Ovary (tissue), 9 donors: Measurements from ENCODE around the gene POLA1. TPM values are rescaled to one million over a fixed set of nuclear protein-coding genes. Genes with fewer than 3 reads are reported as not detected.

Experiments used
- DNase-seq, 5 donors: peaks; one replicate each; pipeline ENCODE4 v3.0.0-alpha.2; 2019 to 2020
- H3K27ac ChIP-seq, 2 donors: fragments of 200-600 bp; one replicate each; pipeline versions ENCODE4 v1.5.1 to v1.8.0; 2019 to 2022
- H3K27me3 ChIP-seq: fragments of 200-600 bp; one replicate; pipeline ENCODE4 v1.8.0; 2022
- H3K36me3 ChIP-seq: fragments of 200-600 bp; sonication (generic); one replicate; pipeline ENCODE4 v1.5.1; 2019
- H3K4me1 ChIP-seq: one replicate; pipeline ENCODE4 v1.8.1; 2013; ENCODE audit warnings: mild to moderate bottlenecking, moderate library complexity; ENCODE audit not compliant: insufficient read depth
- H3K4me3 ChIP-seq: fragments of 200-600 bp; sonication (generic); one replicate; pipeline ENCODE4 v1.5.1; 2017
- H3K9me3 ChIP-seq, 2 donors: fragments of 200-600 bp in 1 of 2; sonication (generic) in 1 of 2; one replicate each; pipeline versions ENCODE4 v1.5.1 to v1.8.1; 2013 to 2019; ENCODE audit warnings: mild to moderate bottlenecking in 1 of 2, moderate library complexity in 1 of 2
- CTCF ChIP-seq, 3 donors: fragments of 450-650 bp in 2 of 3; fragments of 200-600 bp in 1 of 3; IDR thresholded peaks; one replicate each; pipeline versions ENCODE4 v1.5.1 to v1.8.0; 2016 to 2022; ENCODE audit warnings: antibody characterized with exemption in 3 of 3, mild to moderate bottlenecking in 1 of 3
- EP300 ChIP-seq: sonication (generic); formaldehyde crosslinking; IDR thresholded peaks from one replicate; pipeline ENCODE4 v1.6.1; 2017; ENCODE audit warnings: antibody characterized with exemption
- POLR2A ChIP-seq: fragments of 450-650 bp; IDR thresholded peaks from one replicate; pipeline ENCODE4 v1.6.1; 2017; ENCODE audit warnings: antibody characterized with exemption, mild to moderate bottlenecking, moderate library complexity
- WGBS, 3 donors: extraction: QIAGEN DNeasy Blood & Tissue Kit in 1 of 3; methylation state at CpG; one replicate each; pipeline versions ENCODE4 v1.1.5 to v1.1.7; 2013 to 2017; 5-methylcytosine and 5-hydroxymethylcytosine counted together
- intact Hi-C, 4 donors: fragments of 100-400 bp; cut with DNase I; formaldehyde crosslinking; loops; one replicate each; pipeline versions ENCODE4 v1.11.0 to v1.15.1; 2022 to 2023
- polyA plus RNA-seq, 2 donors: library from polyadenylated mRNA; stranded (reverse); fragments of 200-250 nt in 1 of 2; fragments of 350-450 nt in 1 of 2; fragmentation: Illumina TruSeq in 1 of 2; extraction: RNeasy Lipid Tissue Mini Kit (QIAGEN cat#74804) in 1 of 2; gene quantifications; one replicate each; pipeline ENCODE4 v1.2.3, GENCODE V29; 2013 to 2014
- total RNA-seq, 7 donors: library from RNA; depleted of rRNA in 2 of 7; stranded (reverse); fragments of >200 nt in 2 of 7; fragmentation: NEBNext Ultra II Directional in 3 of 7; extraction: Animal tissue kit (Norgen Biotek cat#: 25700) in 3 of 7; gene quantifications; one replicate each; pipeline versions ENCODE4 v1.1.0 to v1.2.4, GENCODE V29; 2016 to 2023
- donor health status: DM: no; HTN: no; CAD: no; lungs with moderate emphysema.
- donor health status: DM: no; HTN: no; CAD: no.
- donor health status: Bipolar disorder and iron deficiency.
- donor health status: DM: yes; HTN: yes; CAD: no.
- donor health status: DM: no; HTN: no; CAD: no.
- donor health status: DM: yes; HTN: yes; CAD: no.

POLA1 gene
- total and polyA plus RNA-seq, 9 donors: 5.9 to 20.2 (median 14.1) TPM

DNA sequence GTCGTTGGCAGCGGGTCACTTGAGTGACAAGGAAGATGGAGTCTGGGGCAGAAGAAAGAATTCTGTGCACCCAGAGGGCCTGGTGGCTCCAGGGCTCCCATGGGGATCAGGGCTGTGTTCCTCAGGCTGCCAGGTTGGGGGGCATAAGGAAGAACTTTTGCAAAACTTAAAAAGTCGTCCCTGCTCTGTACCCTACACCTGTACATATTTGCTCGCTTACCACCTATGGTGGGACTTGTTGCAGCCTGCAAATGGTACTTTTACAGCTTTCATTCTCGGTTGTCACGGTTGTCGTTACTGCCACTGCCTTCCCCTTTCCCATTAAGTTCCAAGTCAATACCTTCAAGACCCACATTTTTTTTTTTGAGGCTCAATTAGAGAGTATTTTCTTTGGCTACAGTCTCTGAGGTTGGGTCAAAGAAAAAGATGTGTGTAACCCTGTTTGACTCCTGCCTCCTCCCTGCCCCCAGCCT, 312.9 kb downstream of the POLA1 start:
- no peak for TF ChIP-seq EP300
- TF ChIP-seq POLR2A: no peak
- no peak for TF ChIP-seq CTCF (IDR thresholded peaks at IDR 0.05)
- H3K4me3 ChIP-seq: peak overlapping the region; percentile 10
- H3K36me3 ChIP-seq: no peaks in the 10 kb centered on the region
- H3K27me3 ChIP-seq: no peaks in the 10 kb centered on the region
- WGBS, 3 donors: 21 to 34% (median 29%) methylated on average over 7 of the region's 7 CpGs
- H3K27ac ChIP-seq: peak overlapping the region; percentile 93
- DNase-seq: no peak
- H3K4me1 ChIP-seq: no peaks in the 10 kb centered on the region
- peaks cover 0 to 3% of the 10 kb centered on the region in 2 donors for H3K9me3 ChIP-seq
- intact Hi-C loops: loop anchor here in 2 of 4 donors (10.0 kb wide), 2 partner anchors 132 to 162 kb away; no protein-coding TSS in a partner anchor

DNA sequence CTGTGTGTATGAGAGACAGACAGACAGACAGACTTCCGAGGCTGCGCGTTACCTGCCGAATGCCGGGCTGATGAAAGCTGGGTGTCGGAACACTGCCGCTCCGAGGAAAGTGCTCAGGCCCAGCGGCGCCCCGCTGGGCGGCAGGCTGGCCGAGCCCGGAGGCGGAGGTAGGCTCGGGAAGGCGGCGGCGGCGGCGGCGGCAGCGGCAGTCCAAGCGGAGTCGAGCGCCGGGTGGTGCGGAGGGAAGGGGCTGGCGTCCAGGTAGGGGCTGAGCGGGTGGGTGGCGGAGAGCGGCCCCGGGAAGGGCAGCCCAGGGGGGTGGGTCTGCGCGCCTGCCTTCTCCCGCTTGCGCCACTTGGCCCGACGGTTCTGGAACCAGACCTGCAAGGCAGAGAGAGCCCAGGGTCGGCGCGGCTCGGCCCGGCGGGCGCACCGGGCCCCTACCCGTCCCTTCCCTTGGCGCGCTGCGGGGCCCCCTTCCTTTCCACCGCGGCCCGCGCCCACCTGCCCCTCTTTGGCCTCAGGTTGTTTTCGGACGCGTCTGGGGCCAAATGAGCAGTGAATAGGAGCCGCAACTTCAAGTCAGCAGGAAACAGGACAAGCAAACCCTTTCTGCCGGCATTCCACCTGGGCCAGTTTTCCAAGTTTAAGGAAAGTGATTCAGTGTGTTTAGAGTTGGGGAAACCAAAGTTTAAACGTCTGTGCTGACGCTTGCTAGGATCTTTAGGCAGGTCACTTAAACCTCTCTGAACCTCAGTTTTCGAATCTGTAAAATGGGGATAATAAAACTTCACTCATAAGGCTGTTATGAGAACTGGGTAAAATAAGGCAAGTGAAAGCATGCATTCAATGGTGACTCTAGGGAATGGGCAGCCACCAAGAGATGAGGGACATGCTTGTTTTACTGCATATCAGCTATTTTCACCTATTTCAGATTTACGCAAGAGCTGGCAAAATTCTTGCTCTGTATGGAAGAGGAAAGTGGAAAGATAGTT, 313.6 kb downstream of the POLA1 start:
- intact Hi-C loops: loop anchor here in 2 of 4 donors (10.0 kb wide), 2 partner anchors 133 to 163 kb away; no protein-coding TSS in a partner anchor
- 21 to 33% (median 31%) methylated on average over 60 to 64 of the region's 64 CpGs for WGBS, 3 donors

GRCh38 chrX:25009407-25009806, 315.7 kb downstream of the POLA1 start:
- TF ChIP-seq POLR2A (no peak), EP300 (no peak), CTCF (IDR thresholded peaks at IDR 0.05) (no peak)
- H3K36me3 ChIP-seq: no peaks in the 10 kb centered on the region
- H3K4me1 ChIP-seq: no peaks in the 10 kb centered on the region
- no peak overlapping the region for H3K4me3 ChIP-seq
- 26 to 45% (median 35%) methylated on average over 7 of the region's 7 CpGs for WGBS, 3 donors
- H3K27me3 ChIP-seq: no peaks in the 10 kb centered on the region
- intact Hi-C loops: loop anchor here in 2 of 4 donors (10.0 kb wide), 2 partner anchors 135 to 165 kb away; no protein-coding TSS in a partner anchor
- peak overlapping the region; percentile 81 to 93 for H3K27ac ChIP-seq
- H3K9me3 ChIP-seq: peaks cover 0 to 3% of the 10 kb centered on the region in 2 donors
- no peak for DNase-seq

More for the DNA sequence above, 313.6 kb downstream of the POLA1 start:
- DNase-seq: peak; percentile 29 to 52 (median 48)
- H3K9me3 ChIP-seq: peaks cover 0 to 3% of the 10 kb centered on the region in 2 donors
- no peaks in the 10 kb centered on the region for H3K36me3 ChIP-seq
- peak overlapping the region; percentile 93 for H3K27ac ChIP-seq
- H3K4me1 ChIP-seq: no peaks in the 10 kb centered on the region
- no peaks in the 10 kb centered on the region for H3K27me3 ChIP-seq
- TF ChIP-seq CTCF (IDR thresholded peaks at IDR 0.05): no peak
- no peak for TF ChIP-seq POLR2A
- TF ChIP-seq EP300: no peak
- H3K4me3 ChIP-seq: peak overlapping the region; percentile 10

DNA sequence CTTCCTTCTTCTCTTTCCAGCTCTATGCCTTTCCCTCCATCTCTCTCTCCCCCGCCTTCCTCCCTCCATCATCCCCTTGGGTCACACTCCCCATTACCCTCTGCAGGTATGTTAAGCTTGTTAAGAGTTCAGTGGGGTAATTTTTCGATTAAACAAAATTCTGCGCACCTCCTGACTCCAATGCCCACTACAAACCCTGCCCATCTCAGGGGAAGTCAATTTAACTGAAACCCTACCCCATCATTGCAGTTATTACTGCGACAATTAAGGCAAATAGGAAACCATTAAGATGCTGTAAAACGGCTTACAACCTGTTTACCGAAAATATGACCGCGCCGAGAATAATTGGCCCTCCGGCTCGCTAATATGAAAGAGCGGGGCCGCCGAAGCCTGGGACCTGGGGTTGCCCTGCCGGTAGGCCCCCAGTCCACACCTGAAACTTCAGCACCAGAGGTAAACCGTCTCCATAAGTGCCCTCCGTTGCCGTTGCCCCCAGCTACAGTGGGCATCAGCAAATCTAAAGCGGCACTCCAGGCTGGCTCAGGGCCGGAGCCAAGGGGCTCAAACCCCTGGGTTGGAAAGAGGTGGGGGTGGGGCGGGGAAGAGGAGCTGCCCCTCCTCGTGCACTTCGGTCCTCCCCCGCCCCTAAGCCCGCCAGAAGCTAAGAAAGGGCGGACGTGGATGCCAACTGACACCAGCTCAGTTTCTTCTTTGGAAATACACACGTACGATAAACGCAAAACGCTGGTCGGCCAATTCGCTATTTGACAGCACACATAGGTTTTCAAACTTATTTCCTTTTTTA, 317.3 kb downstream of the POLA1 start:
- Histone ChIP-seq H3K9me3 (no peaks in the 10 kb centered on the region), H3K27ac (peak overlapping the region; percentile 81 to 93), H3K4me1 (no peaks in the 10 kb centered on the region), H3K36me3 (no peaks in the 10 kb centered on the region), H3K4me3 (peak overlapping the region; percentile 32), H3K27me3 (no peaks in the 10 kb centered on the region)
- peak in 3 of 5 donors; percentile 38 to 57 (median 44) for DNase-seq
- WGBS, 3 donors: 20 to 29% (median 25%) methylated on average over 31 to 33 of the region's 33 CpGs
- intact Hi-C loops: loop anchor here in 2 of 4 donors (5.0 to 10.0 kb wide), 3 partner anchors 136 to 169 kb away; no protein-coding TSS in a partner anchor
- no peak for TF ChIP-seq EP300
- TF ChIP-seq POLR2A: no peak
- no peak for TF ChIP-seq CTCF (IDR thresholded peaks at IDR 0.05)
